ENCODE data around the gene SORL1.

- TF ChIP-seq, protein P1, sequence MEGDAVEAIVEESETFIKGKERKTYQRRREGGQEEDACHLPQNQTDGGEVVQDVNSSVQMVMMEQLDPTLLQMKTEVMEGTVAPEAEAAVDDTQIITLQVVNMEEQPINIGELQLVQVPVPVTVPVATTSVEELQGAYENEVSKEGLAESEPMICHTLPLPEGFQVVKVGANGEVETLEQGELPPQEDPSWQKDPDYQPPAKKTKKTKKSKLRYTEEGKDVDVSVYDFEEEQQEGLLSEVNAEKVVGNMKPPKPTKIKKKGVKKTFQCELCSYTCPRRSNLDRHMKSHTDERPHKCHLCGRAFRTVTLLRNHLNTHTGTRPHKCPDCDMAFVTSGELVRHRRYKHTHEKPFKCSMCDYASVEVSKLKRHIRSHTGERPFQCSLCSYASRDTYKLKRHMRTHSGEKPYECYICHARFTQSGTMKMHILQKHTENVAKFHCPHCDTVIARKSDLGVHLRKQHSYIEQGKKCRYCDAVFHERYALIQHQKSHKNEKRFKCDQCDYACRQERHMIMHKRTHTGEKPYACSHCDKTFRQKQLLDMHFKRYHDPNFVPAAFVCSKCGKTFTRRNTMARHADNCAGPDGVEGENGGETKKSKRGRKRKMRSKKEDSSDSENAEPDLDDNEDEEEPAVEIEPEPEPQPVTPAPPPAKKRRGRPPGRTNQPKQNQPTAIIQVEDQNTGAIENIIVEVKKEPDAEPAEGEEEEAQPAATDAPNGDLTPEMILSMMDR (IDR thresholded peaks at IDR 0.05; ENCODE audit: low read length): no peak
- TF ChIP-seq EZH2 (IDR thresholded peaks at IDR 0.05; ENCODE audit: borderline replicate concordance, low read length): no peak
Observed at GRCh38 chr11:121435132-121435531, 17.0 kb upstream of the SORL1 start.
